GM19452 (cell line): Measurements from ENCODE around the gene PHRF1.
"Not testable (repeated sequence)": the region's sequence is repeated elsewhere in the genome, so short reads cannot be mapped to it uniquely, and the experiment has no call there.

Experiments
- ATAC-seq: cut with Tn5 transposase; IDR thresholded peaks from one replicate; pipeline ENCODE4 v1.9.1; 2021; ENCODE audit not compliant: unreplicated experiment

The PHRF1 gene

DNA sequence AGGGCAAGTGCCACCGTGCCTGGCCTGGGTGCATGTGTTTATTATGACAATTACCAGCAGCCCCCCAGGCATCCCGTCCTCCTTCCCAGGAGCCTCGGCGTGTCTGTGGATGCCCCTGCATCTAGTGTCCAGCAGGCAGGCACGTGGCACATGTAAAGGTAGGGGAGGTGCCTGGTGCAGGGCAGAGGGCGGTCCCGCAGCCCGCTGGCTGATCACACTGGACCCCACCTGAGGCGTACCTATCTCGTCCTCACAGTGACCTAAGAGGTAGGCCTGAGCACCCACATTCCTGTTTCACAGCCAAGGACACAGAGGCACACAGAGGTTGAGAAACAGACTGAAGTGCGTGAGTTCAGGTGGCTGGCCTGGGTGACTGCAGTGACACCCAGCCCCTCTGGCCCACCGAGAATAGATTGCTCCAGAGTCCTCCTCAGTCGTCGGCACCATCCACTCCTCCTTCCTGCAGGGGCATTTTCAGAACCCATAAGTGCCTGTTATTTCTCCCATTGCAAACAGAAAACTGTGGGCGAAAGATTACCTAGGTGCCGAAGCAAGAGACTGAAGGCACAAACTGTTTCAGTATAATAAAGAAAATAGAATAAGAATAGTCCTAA lies 3.0 kb upstream of the PHRF1 start:
- ATAC-seq: no peak

DNA sequence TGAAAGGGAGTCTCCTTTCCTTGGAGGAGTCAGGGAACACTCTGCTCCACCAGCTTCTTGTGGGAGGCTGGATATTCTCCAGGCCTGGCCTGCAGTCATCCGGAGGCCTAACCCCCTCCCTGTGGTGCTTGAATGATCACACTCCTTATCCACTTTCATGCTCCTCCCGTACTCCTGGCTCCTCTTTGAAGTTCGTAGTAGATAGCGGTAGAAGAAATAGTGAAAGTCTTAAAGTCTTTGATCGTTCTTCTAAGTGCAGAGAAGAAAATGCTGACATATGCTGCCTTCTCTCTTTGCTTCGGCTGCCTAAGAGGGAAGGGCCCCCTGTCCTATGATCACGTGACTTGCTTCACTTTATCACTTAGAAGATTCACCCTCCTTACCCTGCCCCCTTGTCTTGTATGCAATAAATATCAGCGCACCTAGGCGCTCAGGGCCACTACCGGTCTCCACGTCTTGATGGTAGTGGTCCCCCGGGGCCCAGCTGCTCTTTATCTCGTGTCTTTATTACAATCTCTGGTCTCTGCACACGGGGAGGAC lies 2.2 kb upstream of the PHRF1 start:
- ATAC-seq: not testable (repeated sequence)

DNA sequence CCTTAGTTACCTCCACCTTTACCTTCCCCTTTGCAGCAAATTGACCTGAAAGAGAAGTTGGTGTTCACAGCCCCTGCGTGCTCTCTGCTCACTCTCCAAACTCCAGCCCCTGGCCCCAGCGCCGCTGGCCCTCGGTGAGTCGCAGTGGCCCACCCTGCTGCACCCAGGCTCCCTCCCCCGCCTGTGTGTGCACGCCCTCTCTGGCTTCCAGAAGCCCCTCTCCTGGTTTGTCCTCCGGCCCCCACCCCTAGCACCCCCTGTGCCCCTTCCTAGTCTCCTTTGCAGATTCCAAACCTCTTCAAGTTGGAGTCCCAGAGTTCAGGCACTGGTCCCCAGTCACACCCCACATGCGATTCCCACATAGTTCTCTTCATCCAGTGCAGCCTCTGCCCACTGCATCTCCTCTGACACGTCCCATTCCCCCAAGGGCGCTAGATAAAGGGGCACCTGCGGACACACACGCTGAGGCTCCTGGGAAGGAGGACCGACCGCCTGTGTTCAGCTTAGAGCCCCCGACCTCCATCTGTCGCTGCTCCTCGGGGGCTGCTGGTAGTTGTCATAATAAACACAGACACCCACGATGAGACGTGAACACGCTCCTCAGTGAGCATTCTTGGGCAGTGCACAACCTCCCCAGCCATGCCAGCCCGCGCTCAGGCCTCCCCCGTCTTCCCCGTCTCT lies 1.5 kb upstream of the PHRF1 start:
- ATAC-seq: no peak

DNA sequence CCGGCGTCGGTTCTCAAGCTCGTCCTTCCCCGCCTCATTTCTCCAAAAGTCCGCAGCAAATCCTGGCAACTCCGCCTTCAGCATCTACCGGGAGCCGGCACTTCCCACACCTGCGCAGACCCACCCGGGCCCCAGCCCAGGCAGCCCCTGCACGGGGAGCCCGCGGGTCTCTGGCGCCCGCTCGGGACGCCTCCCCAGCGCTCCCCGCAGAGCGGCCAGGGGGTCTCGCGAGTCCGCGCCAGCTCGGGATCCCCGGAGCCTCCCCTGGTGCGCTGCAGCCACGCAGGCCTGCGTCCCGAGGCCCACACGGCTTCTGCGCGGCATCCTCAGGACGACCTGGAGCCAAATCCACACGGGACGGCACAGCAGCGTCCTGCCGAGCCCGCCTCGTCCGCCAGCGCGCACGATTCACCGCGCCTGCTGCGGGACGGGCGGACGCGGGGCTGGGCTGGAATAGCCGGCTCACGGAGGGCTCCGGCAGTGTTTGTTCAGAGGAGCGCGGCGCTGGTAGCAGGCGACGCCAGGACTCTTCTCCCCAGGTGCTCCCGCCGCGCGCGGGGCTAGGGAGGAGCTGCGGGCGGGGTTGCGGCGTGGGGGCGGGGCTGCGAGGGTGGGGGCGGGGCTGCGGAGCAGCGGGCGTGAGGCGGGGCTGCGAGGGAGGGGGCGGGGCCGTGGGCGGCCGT lies 816 bp upstream of the PHRF1 start:
- peak; percentile 26 for ATAC-seq

DNA sequence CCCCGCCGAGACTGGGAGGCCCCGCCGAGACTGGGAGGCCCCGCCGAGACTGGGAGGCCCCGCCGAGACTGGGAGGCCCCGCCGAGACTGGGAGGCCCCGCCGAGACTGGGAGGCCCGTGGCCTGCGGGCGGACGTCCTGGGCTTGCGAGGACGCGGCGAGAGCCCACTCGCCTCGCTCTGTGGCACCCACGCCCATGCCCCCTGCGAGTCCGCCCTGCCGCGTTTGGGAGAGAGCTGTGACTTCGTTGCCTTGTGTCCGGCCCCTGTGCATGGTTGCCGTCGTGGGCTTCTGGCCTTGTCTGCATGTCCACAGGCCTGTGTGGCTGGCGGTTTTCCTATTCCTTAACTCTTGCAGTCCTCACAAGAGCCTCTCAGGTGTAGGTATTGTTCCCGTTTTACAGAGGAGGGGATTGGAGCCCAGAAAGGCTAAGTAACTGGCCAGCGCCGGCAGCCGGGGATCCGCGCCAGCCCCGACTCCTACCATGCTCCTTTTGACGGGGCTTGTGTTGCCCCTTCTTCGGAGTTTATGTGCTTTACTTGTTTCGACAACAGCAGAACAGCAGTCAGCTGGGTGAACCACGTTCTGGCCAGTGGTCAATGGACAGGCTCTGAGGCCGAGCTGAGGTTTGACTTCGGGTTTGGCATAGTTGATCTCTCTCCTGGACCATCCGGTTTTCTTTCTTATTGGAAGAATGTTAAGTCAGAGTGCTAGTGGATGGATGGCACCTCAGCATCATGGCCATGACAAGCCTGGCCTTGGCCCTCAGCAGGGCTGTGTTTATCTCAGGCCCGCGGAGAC lies 741 bp downstream of the PHRF1 start:
- ATAC-seq: no peak

DNA sequence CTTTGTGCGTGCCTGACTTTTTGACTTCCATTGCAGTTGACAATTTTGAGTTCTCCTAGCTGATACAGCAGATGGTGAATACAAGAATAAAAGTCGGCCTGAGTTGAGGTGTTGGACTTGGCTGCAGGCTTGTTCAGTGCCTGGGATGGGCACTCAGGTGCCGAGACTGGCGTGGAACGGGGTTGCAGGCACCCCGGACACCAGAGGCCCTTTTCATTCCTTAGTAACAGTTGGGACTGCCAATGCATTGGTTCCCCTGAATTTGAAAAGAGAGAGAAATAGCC lies 1.3 kb downstream of the PHRF1 start:
- ATAC-seq: no peak

DNA sequence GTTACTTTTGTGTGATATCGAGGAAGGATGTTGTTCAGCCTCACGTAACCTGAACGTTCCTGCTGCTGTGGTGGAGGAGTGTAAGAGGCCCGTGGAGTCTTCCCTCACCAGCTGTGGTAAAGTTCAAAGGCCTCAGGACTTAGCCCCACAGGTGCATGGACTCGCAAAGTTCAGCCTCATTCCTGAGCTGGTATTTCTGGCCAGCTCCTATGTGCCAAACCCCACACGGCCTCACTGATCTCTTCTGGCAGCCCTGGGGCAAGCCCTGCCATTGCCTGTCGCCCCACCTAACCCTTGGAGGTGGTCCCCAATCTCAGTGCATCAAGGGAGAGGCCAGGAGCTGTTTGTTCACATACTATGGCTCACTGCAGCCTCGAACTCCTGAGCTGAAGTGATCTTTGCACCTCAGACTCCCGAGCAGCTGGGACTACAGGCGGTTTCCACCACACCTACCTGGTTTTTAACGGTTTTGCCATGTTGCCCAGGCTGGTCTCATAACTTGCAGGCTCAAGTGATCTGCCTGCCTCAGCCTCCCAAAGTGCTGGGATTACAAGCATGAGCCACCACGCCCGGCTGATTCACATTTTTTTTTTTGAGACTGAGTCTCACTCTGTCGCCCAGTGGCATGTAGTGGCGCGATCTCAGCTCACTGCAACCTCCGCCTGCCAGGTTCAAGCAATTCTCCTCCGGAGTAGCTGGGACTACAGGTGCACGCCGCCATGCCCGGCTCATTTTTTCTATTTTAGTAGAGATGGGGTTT lies 2.2 kb downstream of the PHRF1 start:
- ATAC-seq: no peak

DNA sequence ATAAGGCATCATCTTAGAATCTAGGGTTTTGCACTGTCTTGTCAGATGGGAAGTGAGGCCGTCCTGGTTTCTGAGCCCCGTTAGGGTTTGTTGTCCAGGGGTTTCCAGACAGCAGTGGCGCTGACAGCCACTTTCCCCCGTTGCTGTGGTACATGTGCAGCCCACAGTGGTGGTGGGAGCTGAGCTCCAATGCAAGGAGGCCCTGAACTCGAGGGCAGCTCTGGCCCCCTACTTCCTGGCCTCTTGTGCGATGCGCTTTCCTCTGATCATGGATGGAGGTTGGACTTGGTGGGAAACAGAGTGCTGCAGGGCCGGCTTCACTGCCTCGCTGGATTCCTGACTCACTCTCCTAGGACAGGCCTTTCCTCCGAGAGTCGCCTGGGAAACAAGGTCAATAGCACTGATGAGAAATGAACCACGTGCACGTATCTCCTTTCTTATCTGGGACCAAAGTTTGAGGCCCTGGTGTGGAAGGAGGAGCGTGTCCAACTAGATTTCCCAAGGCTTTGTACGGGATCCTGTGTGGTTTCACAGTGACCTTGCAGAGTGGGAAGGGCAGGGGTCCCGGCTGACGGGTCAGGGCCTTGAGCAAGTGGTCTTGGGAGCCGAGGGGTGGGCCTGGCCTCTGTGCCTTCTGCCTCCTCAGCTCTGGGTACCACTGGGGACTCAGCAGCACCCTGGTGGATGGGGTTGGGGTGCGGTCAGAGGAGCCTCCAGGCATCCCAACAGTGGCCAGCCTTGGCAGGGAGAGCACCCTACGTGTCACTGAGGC lies 3.7 kb downstream of the PHRF1 start:
- ATAC-seq: no peak

DNA sequence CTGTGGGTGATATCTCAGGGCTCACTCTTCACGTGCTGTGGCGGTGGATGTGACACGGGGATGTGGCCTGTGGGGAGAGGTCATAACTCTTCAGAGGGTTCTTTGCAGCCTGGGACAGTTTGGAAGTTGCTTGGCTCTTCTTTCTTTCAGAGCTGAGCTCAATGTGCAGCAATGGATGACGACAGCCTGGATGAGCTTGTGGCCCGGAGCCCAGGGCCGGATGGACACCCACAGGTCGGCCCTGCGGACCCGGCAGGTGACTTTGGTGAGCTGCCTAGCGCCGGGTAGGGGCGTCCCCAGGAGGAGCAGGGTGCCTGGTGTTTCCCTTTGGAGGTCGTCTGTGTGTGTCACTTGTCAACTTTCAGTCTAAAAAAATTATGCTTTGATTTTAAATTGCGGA lies 5.1 kb downstream of the PHRF1 start:
- ATAC-seq: no peak

DNA sequence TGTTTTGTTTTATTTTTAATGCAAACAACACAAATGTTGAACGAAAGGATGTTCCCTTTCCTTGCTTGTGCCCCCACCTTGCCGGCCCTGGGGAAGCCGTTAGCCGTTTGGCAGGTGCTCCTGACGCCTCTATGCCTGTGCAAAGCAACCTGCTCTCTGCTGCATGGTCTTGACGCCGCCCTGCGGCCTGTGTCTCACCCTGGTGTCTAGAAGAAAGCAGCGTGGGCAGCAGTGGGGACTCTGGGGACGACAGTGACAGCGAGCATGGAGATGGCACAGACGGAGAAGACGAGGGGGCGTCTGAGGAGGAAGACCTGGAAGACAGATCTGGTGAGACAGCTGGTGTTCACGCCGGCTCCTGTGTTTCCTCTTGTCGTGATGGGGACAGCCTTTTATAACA lies 5.5 kb downstream of the PHRF1 start:
- no peak for ATAC-seq

DNA sequence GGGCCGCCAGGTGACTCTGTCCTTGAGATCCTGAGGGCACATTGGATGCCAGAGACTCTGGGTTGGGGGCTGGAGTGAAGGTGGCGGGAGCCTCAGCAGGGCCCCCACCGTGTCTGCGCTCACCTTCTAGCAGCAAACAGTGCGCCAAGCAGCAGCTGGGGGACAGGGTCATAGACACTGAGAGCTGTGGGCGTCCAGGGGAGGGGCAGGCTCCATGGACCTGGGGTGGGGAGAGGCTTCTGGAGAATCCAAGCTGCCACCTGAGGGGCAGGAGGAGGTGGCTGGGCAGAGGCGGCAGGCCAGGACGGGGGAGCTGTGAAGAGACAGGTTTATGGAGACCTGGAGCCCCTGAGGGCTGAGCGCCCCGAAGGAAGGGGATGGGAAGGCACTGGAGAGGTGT lies 8.0 kb downstream of the PHRF1 start:
- no peak for ATAC-seq

DNA sequence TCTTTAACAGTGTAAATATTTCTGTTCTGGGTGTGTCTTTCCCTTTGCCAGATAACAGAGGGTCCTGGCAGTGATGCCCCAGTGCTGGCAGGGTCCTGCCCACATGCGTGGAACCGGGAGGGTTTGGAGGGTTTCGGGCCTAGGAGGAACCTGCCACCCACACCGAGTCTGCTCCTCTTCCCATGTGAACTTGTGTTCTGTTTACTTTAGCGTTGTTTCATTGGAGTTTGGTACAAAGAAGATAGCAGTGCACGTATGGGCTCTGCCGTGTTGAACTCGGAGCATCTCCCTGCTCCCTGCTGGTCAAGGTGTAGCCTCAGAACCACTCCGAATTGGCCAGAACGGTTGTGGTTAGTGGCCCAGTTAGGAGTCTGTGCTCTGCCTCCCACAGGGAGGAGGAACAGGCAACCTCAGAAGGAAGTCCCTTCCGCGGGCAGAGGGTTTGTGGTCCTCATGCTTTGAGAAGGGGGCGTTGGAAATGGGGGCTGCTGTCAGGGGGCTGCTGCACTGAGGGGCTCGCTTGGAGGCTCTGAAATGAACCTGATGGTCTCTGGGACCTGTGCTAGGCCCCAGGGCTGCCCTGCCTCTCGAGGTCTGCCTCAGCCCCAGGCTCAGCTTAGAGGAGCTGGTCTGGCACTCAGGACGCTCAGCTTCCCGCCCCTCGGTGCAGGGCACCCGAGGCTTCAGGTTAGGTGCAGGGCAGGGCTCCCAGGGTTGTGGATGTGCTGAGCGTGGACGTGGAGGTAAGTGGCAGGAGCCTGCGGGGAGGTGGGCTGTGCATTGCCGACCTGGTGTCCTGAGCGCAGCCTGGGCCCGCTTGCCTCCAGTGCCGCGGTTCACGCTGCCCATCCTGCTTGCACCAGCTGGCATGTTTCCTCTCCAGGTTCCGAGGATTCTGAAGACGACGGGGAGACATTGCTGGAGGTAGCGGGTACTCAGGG lies 10.4 kb downstream of the PHRF1 start:
- no peak for ATAC-seq

DNA sequence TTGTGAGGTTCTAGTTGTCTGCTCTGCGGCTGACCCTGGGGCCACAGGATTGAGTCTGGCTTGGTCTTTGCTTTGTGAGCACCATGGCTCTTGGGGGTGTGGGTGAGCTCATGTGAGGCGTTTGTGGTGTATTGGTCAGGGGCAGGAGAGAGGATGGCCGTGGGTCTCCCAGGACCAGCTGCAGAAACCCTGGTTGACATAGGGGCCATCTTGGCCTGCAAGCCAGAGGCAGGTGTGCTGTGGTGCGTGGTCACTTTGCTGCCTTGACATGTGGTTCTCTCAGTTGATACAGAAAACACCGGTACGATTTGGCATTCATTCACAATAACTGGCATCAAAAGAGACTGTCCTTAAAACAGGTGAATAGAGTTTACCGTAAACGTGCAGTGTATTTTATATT lies 11.3 kb downstream of the PHRF1 start:
- no peak for ATAC-seq

DNA sequence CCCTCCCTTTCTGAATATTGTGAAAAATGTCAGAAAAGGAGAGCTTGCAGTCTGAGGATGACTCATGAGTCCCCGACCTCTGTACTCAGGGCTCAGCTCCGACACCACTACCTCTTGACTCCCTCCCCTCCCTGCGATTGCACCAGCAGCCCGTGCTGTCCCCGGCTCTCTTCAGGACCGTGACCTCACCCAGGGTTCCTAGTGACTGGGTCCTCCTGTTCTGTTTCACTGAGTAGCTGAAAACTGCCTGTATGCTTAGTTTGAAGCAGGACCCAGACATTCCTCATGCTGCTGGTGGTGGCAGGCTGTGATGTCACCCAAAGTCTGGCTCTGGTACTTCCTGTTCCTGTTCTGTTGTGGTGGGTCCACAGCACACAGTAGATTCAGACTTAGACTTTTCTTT lies 11.7 kb downstream of the PHRF1 start:
- no peak for ATAC-seq

DNA sequence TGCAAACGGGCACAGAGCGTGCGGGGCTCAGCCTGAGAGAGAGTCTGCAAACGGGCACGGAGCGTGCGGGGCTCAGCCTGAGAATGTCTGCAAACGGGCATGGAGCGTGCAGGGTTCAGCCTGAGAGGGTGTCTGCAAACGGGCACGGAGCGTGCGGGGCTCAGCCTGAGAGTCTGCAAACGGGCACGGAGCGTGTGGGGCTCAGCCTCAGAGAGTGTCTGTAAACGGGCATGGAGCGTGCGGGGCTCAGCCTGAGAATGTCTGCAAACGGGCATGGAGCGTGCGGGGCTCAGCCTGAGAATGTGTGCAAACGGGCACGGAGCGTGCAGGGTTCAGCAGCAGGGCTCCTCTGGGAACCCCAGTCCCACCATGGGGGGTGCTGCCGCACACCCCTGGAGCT lies 13.5 kb downstream of the PHRF1 start:
- ATAC-seq: no peak

DNA sequence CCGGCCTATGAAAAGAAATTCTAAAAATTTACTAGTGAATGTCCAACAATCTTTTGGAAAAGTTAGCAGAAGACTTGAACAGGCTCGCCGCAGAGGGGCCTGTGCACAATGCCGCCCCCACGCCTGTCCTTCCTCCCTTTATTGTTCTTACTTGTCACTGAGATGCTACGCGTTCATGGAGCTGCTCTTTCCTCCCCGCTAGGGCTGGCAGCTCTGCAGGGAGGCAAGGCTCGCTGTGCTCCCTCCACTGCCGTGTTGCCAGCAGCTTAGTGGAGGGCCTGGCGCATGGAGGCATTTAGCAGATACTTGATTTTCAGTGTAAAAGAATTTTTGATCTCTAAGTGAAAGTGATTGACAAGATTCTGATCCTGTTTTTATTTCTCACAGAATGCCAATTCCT lies 14.7 kb downstream of the PHRF1 start:
- no peak for ATAC-seq

DNA sequence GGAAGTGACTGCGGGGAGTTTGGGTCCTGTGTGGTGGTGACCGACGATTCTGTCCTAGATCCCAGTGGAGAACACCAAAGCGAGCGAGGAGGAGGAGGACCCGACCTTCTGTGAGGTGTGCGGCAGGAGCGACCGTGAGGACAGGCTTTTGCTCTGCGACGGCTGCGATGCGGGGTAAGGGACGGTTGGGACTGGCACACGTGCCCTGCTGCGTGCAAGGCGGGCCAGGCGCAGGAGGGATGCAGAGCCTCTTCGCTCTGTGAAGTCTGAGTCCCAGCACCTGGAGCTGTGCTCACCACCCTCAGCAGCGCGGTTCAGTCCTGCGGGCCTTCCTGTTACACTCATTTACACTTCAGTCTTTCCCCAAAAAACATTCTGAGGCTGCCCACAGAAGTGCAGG lies 16.2 kb downstream of the PHRF1 start:
- ATAC-seq: no peak

DNA sequence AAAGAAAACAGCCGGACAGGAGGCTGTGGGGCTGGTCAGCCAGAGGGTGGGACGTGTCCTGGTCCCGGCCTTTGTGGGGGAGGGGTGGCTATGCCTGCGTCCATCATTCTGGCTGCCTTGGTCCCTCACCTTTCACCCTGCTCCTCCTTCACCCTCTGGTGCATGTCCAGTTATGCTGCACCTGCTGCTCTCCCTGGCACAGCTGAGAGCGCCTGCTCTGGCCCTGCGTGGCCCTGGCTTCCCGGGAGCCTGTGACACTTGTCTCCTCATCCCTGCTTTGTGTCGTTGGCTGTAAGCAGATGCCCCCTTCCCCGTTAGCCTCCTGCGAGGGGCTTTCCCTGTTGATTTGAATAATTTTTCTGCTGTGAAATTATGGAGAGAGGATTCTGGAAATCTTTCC lies 16.6 kb downstream of the PHRF1 start:
- ATAC-seq: no peak

DNA sequence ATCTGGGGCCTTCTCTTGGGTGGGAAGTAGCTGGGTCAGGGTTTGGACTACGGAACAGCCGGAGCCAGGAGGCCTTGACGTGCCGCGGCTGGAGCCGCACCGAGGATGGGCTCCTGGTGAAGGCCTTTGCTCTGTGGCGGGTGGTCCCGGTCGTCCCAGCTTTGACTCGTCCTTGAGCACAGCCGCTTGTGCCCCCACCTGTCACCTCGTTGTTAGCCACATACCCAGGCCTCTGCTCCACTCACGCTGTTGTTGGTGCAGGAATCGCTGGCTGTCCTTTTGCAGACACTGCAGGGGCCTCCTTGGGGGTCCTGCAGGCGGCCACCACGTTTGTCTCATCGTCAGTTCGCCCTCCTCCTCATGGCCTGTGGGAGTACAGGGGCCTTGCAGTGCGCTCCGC lies 17.1 kb downstream of the PHRF1 start:
- ATAC-seq: no peak
